Neural cell (in vitro differentiated cells): ENCODE data around the gene PAFAH1B1. TPM values are rescaled to one million over a fixed set of nuclear protein-coding genes. Genes with fewer than 3 reads are reported as not detected.

Experiments
- H2AFZ ChIP-seq: fragments of 200-600, 300-800 bp; sonication (generic), shearing (Covaris generic); 2 replicates; pipeline ENCODE4 v1.6.0; 2014; ENCODE audit warnings: low read depth, mild to moderate bottlenecking, antibody characterized with exemption, low read length, moderate library complexity
- H3F3A ChIP-seq: fragments of 200-600 bp; shearing (Covaris generic); 2 replicates; pipeline ENCODE4 v1.6.1; 2016; ENCODE audit warnings: mild to moderate bottlenecking, moderate library complexity, mixed read lengths, antibody characterized with exemption, low read length; ENCODE audit not compliant: insufficient read depth, poor library complexity, severe bottlenecking
- H3K27ac ChIP-seq: fragments of 200-600, 300-800 bp; sonication (generic), shearing (Covaris generic); 2 replicates; pipeline ENCODE4 v1.5.1; 2014; ENCODE audit warnings: mild to moderate bottlenecking, low read length, moderate library complexity
- H3K27me3 ChIP-seq: fragments of 300-800, 200-600 bp; sonication (generic), shearing (Covaris generic); 2 replicates; pipeline ENCODE4 v1.6.0; 2014; ENCODE audit warnings: mild to moderate bottlenecking, low read depth, low read length, moderate library complexity; ENCODE audit not compliant: insufficient read depth
- H3K36me3 ChIP-seq: fragments of 300-800, 200-600 bp; sonication (generic), shearing (Covaris generic); 2 replicates; pipeline ENCODE4 v1.5.1; 2014; ENCODE audit warnings: mild to moderate bottlenecking, antibody characterized with exemption, low read length, moderate library complexity; ENCODE audit not compliant: insufficient read depth
- H3K4me2 ChIP-seq: fragments of 300-800, 200-600 bp; sonication (generic), shearing (Covaris generic); 2 replicates; pipeline ENCODE4 v1.6.0; 2014; ENCODE audit warnings: mild to moderate bottlenecking, low read length
- H3K4me3 ChIP-seq: fragments of 300-800, 200-600 bp; sonication (generic), shearing (Covaris generic); 2 replicates; pipeline ENCODE4 v1.5.1; 2014; ENCODE audit warnings: mild to moderate bottlenecking, low read length, moderate library complexity
- H3K79me2 ChIP-seq: fragments of 200-600 bp; shearing (Covaris generic); replicated peaks from 2 replicates; pipeline ENCODE4 v1.6.0; 2014; ENCODE audit warnings: mild to moderate bottlenecking, low read length, moderate library complexity; ENCODE audit not compliant: insufficient read depth
- H3K9ac ChIP-seq: fragments of 300-800, 200-600 bp; sonication (generic), shearing (Covaris generic); 2 replicates; pipeline ENCODE4 v1.6.1; 2016; ENCODE audit warnings: mild to moderate bottlenecking, low read length, mixed read lengths
- H3K9me2 ChIP-seq: fragments of 200-600 bp; shearing (Covaris generic); 2 replicates; pipeline ENCODE4 v1.6.1; 2016; ENCODE audit warnings: mild to moderate bottlenecking, low read length, mixed read lengths; ENCODE audit not compliant: insufficient read depth
- H3K9me3 ChIP-seq: fragments of 200-600, 300-800 bp; sonication (generic), shearing (Covaris generic); 2 replicates; pipeline ENCODE4 v1.6.1; 2016; ENCODE audit warnings: mild to moderate bottlenecking, mixed run types, low read length, moderate library complexity, mixed read lengths
- H4K20me1 ChIP-seq: fragments of 200-600 bp; shearing (Covaris generic); 2 replicates; pipeline ENCODE4 v1.6.1; 2016; ENCODE audit warnings: mild to moderate bottlenecking, mixed run types; ENCODE audit not compliant: insufficient read depth
- CTCF ChIP-seq: fragments of 450-650 bp; IDR thresholded peaks from 2 replicates; pipeline ENCODE4 v1.5.1; 2014; ENCODE audit warnings: antibody characterized with exemption, mild to moderate bottlenecking, moderate library complexity; ENCODE audit not compliant: poor library complexity, severe bottlenecking
- EP300 ChIP-seq: fragments of 450-650 bp; conservative IDR thresholded peaks from 2 replicates; pipeline ENCODE4 v1.6.1; 2014; ENCODE audit warnings: antibody characterized with exemption, mild to moderate bottlenecking, moderate library complexity; ENCODE audit not compliant: poor library complexity, severe bottlenecking
- EZH2 ChIP-seq: fragments of 200-600, 300-800 bp; shearing (Covaris generic), sonication (generic); IDR thresholded peaks from 2 replicates; pipeline ENCODE4 v1.6.1; 2014; ENCODE audit warnings: antibody characterized with exemption, low read length, borderline replicate concordance, mild to moderate bottlenecking; ENCODE audit not compliant: insufficient read depth, poor library complexity, severe bottlenecking
- MXI1 ChIP-seq: fragments of 450-650 bp; conservative IDR thresholded peaks from 2 replicates; pipeline ENCODE4 v1.6.1; 2014; ENCODE audit warnings: antibody characterized with exemption, mild to moderate bottlenecking; ENCODE audit not compliant: poor library complexity, severe bottlenecking
- POLR2AphosphoS5 ChIP-seq: IDR thresholded peaks from 2 replicates; pipeline ENCODE4 v1.6.1; 2012
- RAD21 ChIP-seq: fragments of 450-650 bp; conservative IDR thresholded peaks from 2 replicates; pipeline ENCODE4 v1.6.1; 2014; ENCODE audit warnings: antibody characterized with exemption, mild to moderate bottlenecking, moderate library complexity
- REST ChIP-seq: IDR thresholded peaks from 2 replicates; pipeline ENCODE4 v1.6.1; 2012; ENCODE audit warnings: borderline replicate concordance
- SMC3 ChIP-seq: fragments of 450-650 bp; conservative IDR thresholded peaks from 2 replicates; pipeline ENCODE4 v1.6.1; 2014; ENCODE audit warnings: antibody characterized with exemption, mild to moderate bottlenecking, moderate library complexity; ENCODE audit not compliant: poor library complexity
- TAF1 ChIP-seq: IDR thresholded peaks from 2 replicates; pipeline ENCODE4 v1.6.1; 2012; ENCODE audit warnings: low read depth
- polyA plus RNA-seq: library from polyadenylated mRNA; depleted of rRNA; stranded (reverse); fragments of >200 nt; gene quantifications from 2 replicates; pipeline ENCODE4 v1.2.3, GENCODE V29; 2014

Gene PAFAH1B1
- polyA plus RNA-seq, 1 donor from 2014 or later: 305 TPM

- Histone ChIP-seq H3K4me2 (no peak overlapping the region), H3K9ac (no peak overlapping the region), H3F3A (no peaks in the 10 kb centered on the region), H3K79me2 (no peaks in the 10 kb centered on the region), H2AFZ (no peak overlapping the region), H4K20me1 (no peaks in the 10 kb centered on the region), H3K36me3 (no peaks in the 10 kb centered on the region), H3K27ac (no peak overlapping the region), H3K27me3 (peaks cover 24% of the 10 kb centered on the region), H3K9me3 (no peaks in the 10 kb centered on the region), H3K9me2 (no peaks in the 10 kb centered on the region), H3K4me3 (no peak overlapping the region)
- TF ChIP-seq RAD21 (peak; percentile 25), EP300 (no peak), REST (no peak), POLR2AphosphoS5 (no peak), CTCF (peak; percentile 45), TAF1 (no peak), MXI1 (no peak), SMC3 (peak; percentile 20), EZH2 (no peak)
These were observed 131.3 kb downstream of the PAFAH1B1 start for GRCh38 chr17:2724784-2725164.

GRCh38 chr17:2730764-2731353, 137.4 kb downstream of the PAFAH1B1 start:
- Histone ChIP-seq H3K4me3 (no peak overlapping the region), H3K9me2 (no peaks in the 10 kb centered on the region), H4K20me1 (no peaks in the 10 kb centered on the region), H3K27ac (no peak overlapping the region), H3K79me2 (no peaks in the 10 kb centered on the region), H3K9ac (no peak overlapping the region), H3K4me2 (no peak overlapping the region), H3F3A (no peaks in the 10 kb centered on the region), H3K9me3 (no peaks in the 10 kb centered on the region), H3K36me3 (no peaks in the 10 kb centered on the region), H2AFZ (no peak overlapping the region), H3K27me3 (peaks cover under 1% of the 10 kb centered on the region)
- no peak for TF ChIP-seq EZH2
- no peak for TF ChIP-seq SMC3
- no peak for TF ChIP-seq MXI1
- no peak for TF ChIP-seq TAF1
- TF ChIP-seq RAD21: no peak
- TF ChIP-seq CTCF: no peak
